ENCODE data around the gene NUP88. TPM values are rescaled to one million over a fixed set of nuclear protein-coding genes. Genes with fewer than 3 reads are reported as not detected.

NUP88 gene
- total and polyA plus RNA-seq, 2 donors (not counting 1 experiment from before 2014, with no cell fraction given), result 41.8 to 79.6 TPM

- H3K79me2 ChIP-seq (ENCODE audit: control insufficient read depth, insufficient read depth, low read length), result peaks cover 8% of the 10 kb centered on the region
- H3K27ac ChIP-seq (ENCODE audit: insufficient read depth, low read length), result no peak overlapping the region
- no peaks in the 10 kb centered on the region for H4K20me1 ChIP-seq (ENCODE audit: control insufficient read depth, extremely low read depth, insufficient read depth, low read length)
- H3K4me3 ChIP-seq (replicated peaks in 1 of 4; ENCODE audit: control extremely low read depth in 1 of 4, insufficient read depth in 1 of 4, low read depth in 3 of 4, low read length in 4 of 4), result no peak overlapping the region
- H3K27me3 ChIP-seq (ENCODE audit: control insufficient read depth, insufficient read depth, low read length), result no peaks in the 10 kb centered on the region
- H3K36me3 ChIP-seq (ENCODE audit: control insufficient read depth, insufficient read depth, low read length), result peaks cover 14% of the 10 kb centered on the region
- H3K9me3 ChIP-seq (ENCODE audit: control insufficient read depth, insufficient read depth, low read depth, low read length), result no peaks in the 10 kb centered on the region
- no peaks in the 10 kb centered on the region for H3K4me1 ChIP-seq (ENCODE audit: control insufficient read depth, extremely low read depth, insufficient read depth, low read length)
- H2AFZ ChIP-seq (ENCODE audit: low read length), result no peak overlapping the region
- no peak overlapping the region for H3K4me2 ChIP-seq (ENCODE audit: extremely low read depth, insufficient read depth, low read length)
- no peak for DNase-seq (ENCODE audit: low read depth in 2 of 2)
- no peak overlapping the region for H3K9ac ChIP-seq (ENCODE audit: insufficient read depth, low read length)
- no peak for TF ChIP-seq EZH2 (IDR thresholded peaks at IDR 0.05; ENCODE audit: low read length, missing control alignments)
- no peak for TF ChIP-seq CTCF (conservative IDR thresholded peaks at IDR 0.05 in 1 of 2, IDR thresholded peaks at IDR 0.05 in 1 of 2; ENCODE audit: low read depth in 1 of 2, low read length in 2 of 2)
Measured at GRCh38 chr17:5410594-5411272, 8.7 kb downstream of the NUP88 start.

DNA sequence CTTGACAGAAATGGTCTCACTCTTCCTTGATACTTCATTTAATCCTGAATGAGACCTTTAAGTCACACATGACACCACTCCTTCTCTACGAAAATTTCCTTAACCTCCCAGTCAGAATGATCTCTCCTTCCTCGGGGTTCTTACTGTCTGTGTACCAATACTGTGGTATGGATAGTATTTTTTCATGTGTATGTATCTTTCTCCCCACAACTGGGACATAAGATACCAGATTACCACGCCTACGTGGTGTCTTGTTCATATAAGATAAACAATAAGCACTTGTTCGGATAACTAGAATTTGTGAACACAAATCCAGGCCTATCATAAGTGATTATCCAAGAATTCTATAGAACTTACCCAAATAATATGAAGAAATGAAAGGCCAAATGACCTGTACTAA is 11.3 kb downstream of the NUP88 start:
- H3K4me1 ChIP-seq (ENCODE audit: control insufficient read depth, extremely low read depth, insufficient read depth, low read length), result no peaks in the 10 kb centered on the region
- no peaks in the 10 kb centered on the region for H3K9me3 ChIP-seq (ENCODE audit: control insufficient read depth, insufficient read depth, low read depth, low read length)
- no peaks in the 10 kb centered on the region for H3K27me3 ChIP-seq (ENCODE audit: control insufficient read depth, insufficient read depth, low read length)
- peaks cover 8% of the 10 kb centered on the region for H3K79me2 ChIP-seq (ENCODE audit: control insufficient read depth, insufficient read depth, low read length)
- H3K4me3 ChIP-seq (replicated peaks in 1 of 4; ENCODE audit: control extremely low read depth in 1 of 4, insufficient read depth in 1 of 4, low read depth in 3 of 4, low read length in 4 of 4), result no peak overlapping the region
- no peak overlapping the region for H3K27ac ChIP-seq (ENCODE audit: insufficient read depth, low read length)
- no peak overlapping the region for H2AFZ ChIP-seq (ENCODE audit: low read length)
- no peaks in the 10 kb centered on the region for H4K20me1 ChIP-seq (ENCODE audit: control insufficient read depth, extremely low read depth, insufficient read depth, low read length)
- DNase-seq (ENCODE audit: low read depth in 2 of 2), result no peak
- H3K36me3 ChIP-seq (ENCODE audit: control insufficient read depth, insufficient read depth, low read length), result peaks cover 26% of the 10 kb centered on the region
- TF ChIP-seq EZH2 (IDR thresholded peaks at IDR 0.05; ENCODE audit: low read length, missing control alignments), result no peak
- TF ChIP-seq CTCF (conservative IDR thresholded peaks at IDR 0.05 in 1 of 2, IDR thresholded peaks at IDR 0.05 in 1 of 2; ENCODE audit: low read depth in 1 of 2, low read length in 2 of 2), result no peak
- no peak overlapping the region for H3K9ac ChIP-seq (ENCODE audit: insufficient read depth, low read length)
- H3K4me2 ChIP-seq (ENCODE audit: extremely low read depth, insufficient read depth, low read length), result no peak overlapping the region

GRCh38 chr17:5405400-5405799 is 14.1 kb downstream of the NUP88 start:
- H2AFZ ChIP-seq (ENCODE audit: low read length), result no peak overlapping the region
- H3K79me2 ChIP-seq (ENCODE audit: control insufficient read depth, insufficient read depth, low read length), result no peaks in the 10 kb centered on the region
- no peaks in the 10 kb centered on the region for H4K20me1 ChIP-seq (ENCODE audit: control insufficient read depth, extremely low read depth, insufficient read depth, low read length)
- no peak overlapping the region for H3K4me2 ChIP-seq (ENCODE audit: extremely low read depth, insufficient read depth, low read length)
- H3K4me3 ChIP-seq (replicated peaks in 1 of 4; ENCODE audit: control extremely low read depth in 1 of 4, insufficient read depth in 1 of 4, low read depth in 3 of 4, low read length in 4 of 4), result no peak overlapping the region
- no peak overlapping the region for H3K27ac ChIP-seq (ENCODE audit: insufficient read depth, low read length)
- no peak for DNase-seq (ENCODE audit: low read depth in 2 of 2)
- peaks cover 19% of the 10 kb centered on the region for H3K36me3 ChIP-seq (ENCODE audit: control insufficient read depth, insufficient read depth, low read length)
- H3K9me3 ChIP-seq (ENCODE audit: control insufficient read depth, insufficient read depth, low read depth, low read length), result no peaks in the 10 kb centered on the region
- no peak overlapping the region for H3K9ac ChIP-seq (ENCODE audit: insufficient read depth, low read length)
- no peaks in the 10 kb centered on the region for H3K27me3 ChIP-seq (ENCODE audit: control insufficient read depth, insufficient read depth, low read length)
- H3K4me1 ChIP-seq (ENCODE audit: control insufficient read depth, extremely low read depth, insufficient read depth, low read length), result no peaks in the 10 kb centered on the region
- TF ChIP-seq EZH2 (IDR thresholded peaks at IDR 0.05; ENCODE audit: low read length, missing control alignments) (no peak), CTCF (conservative IDR thresholded peaks at IDR 0.05 in 1 of 2, IDR thresholded peaks at IDR 0.05 in 1 of 2; ENCODE audit: low read depth in 1 of 2, low read length in 2 of 2) (no peak)

Data from fibroblast of lung (primary cell).